Neuronal stem cell (in vitro differentiated cells): ENCODE data around the gene TMEM217.

Experiments used
- DNase-seq: peaks from one replicate; pipeline ENCODE4 v3.0.0-alpha.2; 2013; ENCODE audit warnings: low spot score
- H2AFZ ChIP-seq: one replicate; pipeline ENCODE4 v1.6.1; 2013; ENCODE audit warnings: mild to moderate bottlenecking, low read length, inconsistent platforms
- H2AK5ac ChIP-seq: 2 replicates; pipeline ENCODE4 v1.6.1; 2013; ENCODE audit warnings: low read depth, mild to moderate bottlenecking, inconsistent platforms, low read length, moderate library complexity, mixed read lengths
- H2BK120ac ChIP-seq: 2 replicates; pipeline ENCODE4 v1.6.1; 2013; ENCODE audit warnings: low read depth, mild to moderate bottlenecking, inconsistent platforms, low read length, moderate library complexity, mixed read lengths
- H2BK12ac ChIP-seq: one replicate; pipeline ENCODE4 v1.6.1; 2013; ENCODE audit warnings: low read length, inconsistent platforms
- H2BK15ac ChIP-seq: 2 replicates; pipeline ENCODE4 v1.6.1; 2013; ENCODE audit warnings: mild to moderate bottlenecking, low read length, inconsistent platforms, mixed read lengths
- H2BK5ac ChIP-seq: one replicate; pipeline ENCODE4 v1.6.1; 2013; ENCODE audit warnings: inconsistent platforms, mild to moderate bottlenecking, low read length, moderate library complexity
- H3K14ac ChIP-seq: one replicate; pipeline ENCODE4 v1.6.1; 2013; ENCODE audit warnings: low read length, inconsistent platforms
- H3K18ac ChIP-seq: 2 replicates; pipeline ENCODE4 v1.6.1; 2013; ENCODE audit warnings: low read length, inconsistent platforms
- H3K23ac ChIP-seq: 2 replicates; pipeline ENCODE4 v1.6.1; 2013; ENCODE audit warnings: low read depth, mild to moderate bottlenecking, mixed read lengths, low read length, inconsistent platforms; ENCODE audit not compliant: poor library complexity
- H3K27ac ChIP-seq: replicated peaks from 3 replicates; pipeline ENCODE4 v1.5.1; 2013; ENCODE audit warnings: low read length, inconsistent platforms
- H3K27me3 ChIP-seq, 3 experiments: 2 replicates each; pipeline ENCODE4 v1.6.1; 2013; ENCODE audit warnings: low read length in 3 of 3, mild to moderate bottlenecking in 2 of 3, inconsistent platforms in 1 of 3, low read depth in 1 of 3, mixed read lengths in 1 of 3, moderate library complexity in 1 of 3; ENCODE audit not compliant: control insufficient read depth in 3 of 3, insufficient read depth in 3 of 3
- H3K36me3 ChIP-seq, 2 donors: replicated peaks in 1 of 2; 2 replicates each; pipeline ENCODE4 v1.6.1; 2013; ENCODE audit warnings: low read length in 2 of 2; ENCODE audit not compliant: control insufficient read depth in 2 of 2, insufficient read depth in 2 of 2
- H3K4ac ChIP-seq: 2 replicates; pipeline ENCODE4 v1.6.1; 2013; ENCODE audit warnings: inconsistent platforms, mild to moderate bottlenecking, low read length, moderate library complexity
- H3K4me1 ChIP-seq, 2 donors: 1 replicate in 1 of 2; 2 replicates in 1 of 2; pipeline ENCODE4 v1.6.1; 2013; ENCODE audit warnings: low read length in 2 of 2, low read depth in 1 of 2; ENCODE audit not compliant: control insufficient read depth in 2 of 2, insufficient read depth in 1 of 2
- H3K4me2 ChIP-seq: one replicate; pipeline ENCODE4 v1.6.1; 2013; ENCODE audit warnings: mild to moderate bottlenecking, low read length, inconsistent platforms; ENCODE audit not compliant: insufficient read depth, poor library complexity, severe bottlenecking
- H3K4me3 ChIP-seq, 2 donors: 2 replicates each; pipeline ENCODE4 v1.5.1; 2013; ENCODE audit warnings: low read length in 2 of 2, mild to moderate bottlenecking in 2 of 2, inconsistent platforms in 1 of 2, moderate library complexity in 1 of 2
- H3K79me1 ChIP-seq: one replicate; pipeline ENCODE4 v1.6.1; 2013; ENCODE audit warnings: low read depth, mild to moderate bottlenecking, inconsistent platforms, low read length, moderate library complexity
- H3K9ac ChIP-seq: one replicate; pipeline ENCODE4 v1.6.1; 2013; ENCODE audit warnings: mild to moderate bottlenecking, low read depth, low read length, inconsistent platforms; ENCODE audit not compliant: poor library complexity
- H3K9me3 ChIP-seq, 2 donors: replicated peaks in 1 of 2; 2 replicates each; pipeline versions ENCODE3 to v1.6.1; 2013; ENCODE audit warnings: low read length in 2 of 2, mild to moderate bottlenecking in 2 of 2, inconsistent platforms in 1 of 2, low read depth in 1 of 2, mixed read lengths in 1 of 2, moderate library complexity in 1 of 2; ENCODE audit not compliant: control insufficient read depth in 2 of 2, insufficient read depth in 1 of 2
- H4K8ac ChIP-seq: one replicate; pipeline ENCODE4 v1.6.1; 2013; ENCODE audit warnings: low read depth, mild to moderate bottlenecking, inconsistent platforms, low read length, moderate library complexity
- H4K91ac ChIP-seq: one replicate; pipeline ENCODE4 v1.6.1; 2013; ENCODE audit warnings: low read length, low read depth, mild to moderate bottlenecking, inconsistent platforms; ENCODE audit not compliant: poor library complexity
- WGBS, 2 donors: extraction: QIAGEN DNeasy Blood & Tissue Kit; methylation state at CpG; one replicate each; pipeline ENCODE4 v1.1.7; 2013; ENCODE audit warnings: missing lambda C conversion rate in 2 of 2, mixed read lengths in 1 of 2; ENCODE audit not compliant: insufficient read length in 2 of 2, insufficient replicate concordance in 1 of 2; ENCODE audit errors: extremely low coverage in 2 of 2; 5-methylcytosine and 5-hydroxymethylcytosine counted together

Gene TMEM217

GRCh38 chr6:37242429-37243052 lies 15.4 kb downstream of the TMEM217 start:
- Histone ChIP-seq H3K27me3 (no peaks in the 10 kb centered on the region), H3K79me1 (no peaks in the 10 kb centered on the region), H3K36me3 (no peaks in the 10 kb centered on the region), H2AK5ac (no peak overlapping the region), H3K9me3 (no peaks in the 10 kb centered on the region), H3K14ac (no peak overlapping the region), H2BK15ac (no peak overlapping the region), H3K18ac (no peak overlapping the region), H3K23ac (no peak overlapping the region), H2AFZ (peak overlapping the region; percentile 55), H3K4me3 (no peak overlapping the region), H2BK5ac (no peak overlapping the region), H3K9ac (no peak overlapping the region), H3K4ac (no peak overlapping the region), H3K4me2 (no peak overlapping the region), H4K91ac (no peak overlapping the region), H3K4me1 (peaks cover 0 to 3% of the 10 kb centered on the region in 2 donors), H2BK12ac (no peak overlapping the region), H3K27ac (no peak overlapping the region), H2BK120ac (no peak overlapping the region), H4K8ac (no peak overlapping the region)
- DNase-seq: no peak
- no CpG with 5 or more reads among the region's 1 CpG for WGBS, 2 donors

DNA sequence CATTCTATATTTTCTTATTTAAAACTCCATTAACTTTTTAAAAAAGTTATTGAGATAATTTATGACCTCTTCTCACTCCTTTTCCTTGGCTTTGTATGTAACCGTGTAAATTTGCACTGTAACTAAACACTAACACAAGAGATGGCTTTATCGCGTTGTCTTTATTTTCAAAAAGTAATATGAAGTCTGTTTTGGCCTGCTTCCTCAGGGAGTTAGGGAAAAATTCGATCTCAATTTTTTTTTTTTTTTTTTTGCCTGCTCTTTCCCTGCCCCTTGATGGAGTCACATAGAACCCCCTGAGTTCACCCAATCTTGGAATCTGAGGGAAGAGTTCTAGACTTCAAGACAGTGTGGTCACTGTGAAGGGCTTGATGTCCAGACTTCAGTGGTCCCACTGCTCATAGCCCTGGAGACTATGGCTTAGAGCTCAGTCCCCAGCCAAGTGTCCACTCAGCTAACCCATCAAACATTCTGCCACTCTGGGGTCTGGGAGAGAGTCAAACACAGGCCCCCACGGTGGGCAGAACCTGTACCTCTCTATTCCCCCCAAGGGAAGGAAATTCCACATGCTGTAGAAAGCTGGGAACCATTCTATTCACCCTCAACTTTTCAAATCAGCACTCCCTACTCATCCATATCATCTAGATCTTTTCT lies 16.0 kb downstream of the TMEM217 start:
- no peak overlapping the region for H3K18ac ChIP-seq
- no peak overlapping the region for H3K4me3 ChIP-seq
- H3K4me2 ChIP-seq: no peak overlapping the region
- H2BK15ac ChIP-seq: no peak overlapping the region
- peaks cover 0 to 10% of the 10 kb centered on the region in 2 donors for H3K4me1 ChIP-seq
- no peak overlapping the region for H2BK120ac ChIP-seq
- no peak overlapping the region for H2BK12ac ChIP-seq
- H3K4ac ChIP-seq: no peak overlapping the region
- no peaks in the 10 kb centered on the region for H3K36me3 ChIP-seq
- H3K14ac ChIP-seq: no peak overlapping the region
- no peak overlapping the region for H2BK5ac ChIP-seq
- no peak overlapping the region for H2AK5ac ChIP-seq
- no peak overlapping the region for H4K8ac ChIP-seq
- no peaks in the 10 kb centered on the region for H3K9me3 ChIP-seq
- H2AFZ ChIP-seq: peak overlapping the region; percentile 55
- no peak overlapping the region for H4K91ac ChIP-seq
- DNase-seq: no peak
- H3K79me1 ChIP-seq: no peaks in the 10 kb centered on the region
- H3K27me3 ChIP-seq: no peaks in the 10 kb centered on the region
- no CpG with 5 or more reads among the region's 5 CpGs for WGBS, 2 donors
- no peak overlapping the region for H3K9ac ChIP-seq
- no peak overlapping the region for H3K27ac ChIP-seq
- H3K23ac ChIP-seq: no peak overlapping the region

DNA sequence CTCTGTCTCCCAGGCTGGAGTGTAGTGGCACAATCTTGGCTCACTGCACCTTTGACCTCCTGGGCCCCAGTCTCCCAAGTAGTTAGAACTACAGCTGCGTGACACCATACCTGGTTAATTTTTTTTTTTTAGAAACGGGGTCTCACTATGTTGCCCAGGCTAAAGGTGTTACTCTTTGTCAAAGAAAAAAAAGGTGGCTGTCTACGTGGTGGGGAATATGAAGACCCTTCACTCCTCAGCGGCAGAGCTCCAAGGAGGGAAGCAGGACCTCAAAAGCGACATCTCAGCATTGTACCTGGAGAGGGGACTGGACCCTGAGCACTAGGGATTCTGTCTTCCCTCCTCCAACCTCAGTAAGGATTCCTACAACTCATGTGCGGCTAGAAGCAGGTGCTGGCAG lies 16.8 kb downstream of the TMEM217 start:
- no CpG with 5 or more reads among the region's 6 CpGs for WGBS, 2 donors
- H3K4ac ChIP-seq: no peak overlapping the region
- H3K27me3 ChIP-seq: no peaks in the 10 kb centered on the region
- H2BK12ac ChIP-seq: no peak overlapping the region
- no peak overlapping the region for H3K9ac ChIP-seq
- H4K8ac ChIP-seq: no peak overlapping the region
- no peak overlapping the region for H3K4me2 ChIP-seq
- DNase-seq: no peak
- H3K4me1 ChIP-seq: peaks cover 0 to 13% of the 10 kb centered on the region in 2 donors
- H3K23ac ChIP-seq: no peak overlapping the region
- no peaks in the 10 kb centered on the region for H3K79me1 ChIP-seq
- no peak overlapping the region for H2BK5ac ChIP-seq
- H2AK5ac ChIP-seq: no peak overlapping the region
- no peak overlapping the region for H2AFZ ChIP-seq
- no peaks in the 10 kb centered on the region for H3K36me3 ChIP-seq
- H2BK120ac ChIP-seq: no peak overlapping the region
- no peak overlapping the region for H3K14ac ChIP-seq
- H3K27ac ChIP-seq: no peak overlapping the region
- H3K18ac ChIP-seq: no peak overlapping the region
- no peaks in the 10 kb centered on the region for H3K9me3 ChIP-seq
- no peak overlapping the region for H3K4me3 ChIP-seq
- no peak overlapping the region for H2BK15ac ChIP-seq
- H4K91ac ChIP-seq: no peak overlapping the region

- H3K9ac ChIP-seq: no peak overlapping the region
- WGBS, 2 donors: no CpG with 5 or more reads among the region's 4 CpGs
Observed at GRCh38 chr6:37239950-37240713, 17.8 kb downstream of the TMEM217 start.

More at GRCh38 chr6:37239950-37240713, 17.8 kb downstream of the TMEM217 start:
- Histone ChIP-seq H2BK5ac (no peak overlapping the region), H2BK15ac (no peak overlapping the region), H4K91ac (no peak overlapping the region), H3K4ac (no peak overlapping the region), H2BK12ac (no peak overlapping the region), H3K4me2 (no peak overlapping the region), H2AFZ (peak overlapping the region; percentile 45), H3K14ac (no peak overlapping the region), H4K8ac (no peak overlapping the region), H3K27me3 (no peaks in the 10 kb centered on the region), H3K18ac (no peak overlapping the region), H3K9me3 (no peaks in the 10 kb centered on the region), H3K79me1 (no peaks in the 10 kb centered on the region), H3K4me3 (no peak overlapping the region), H3K4me1 (peaks cover 0 to 13% of the 10 kb centered on the region in 2 donors), H3K36me3 (no peaks in the 10 kb centered on the region), H2AK5ac (no peak overlapping the region), H2BK120ac (no peak overlapping the region), H3K23ac (no peak overlapping the region), H3K27ac (no peak overlapping the region)
- no peak for DNase-seq
